Sciatic nerve (tissue), 2 donors: Measurements from ENCODE around the gene ZBTB16. TPM values are rescaled to one million over a fixed set of nuclear protein-coding genes. Genes with fewer than 3 reads are reported as not detected.

Experiments
- ATAC-seq: fragments of 200-7000 bp; cut with Tn5 transposase; one replicate; pipeline ENCODE4 v1.9.1; 2020; ENCODE audit warnings: mild to moderate bottlenecking, moderate library complexity
- DNase-seq: peaks from one replicate; pipeline ENCODE4 v3.0.0-alpha.2; 2020; ENCODE audit warnings: low spot score
- intact Hi-C: fragments of 100-400 bp; cut with DNase I; formaldehyde crosslinking; loops from one replicate; pipeline ENCODE4 v1.14.2; 2022
- total RNA-seq: library from RNA; stranded (reverse); fragmentation: NEBNext Ultra II Directional; extraction: Animal tissue kit (Norgen Biotek cat#: 25700); gene quantifications from one replicate; pipeline ENCODE4 v1.2.1, GENCODE V29; 2021
- donor health status: DM: no; HTN: no; CAD: no.
- donor health status: DM: no; HTN: no; CAD: no.

Gene ZBTB16
- total RNA-seq, 1 donor from 2014 or later = 22.7 TPM

- intact Hi-C loops = no loop called here
- ATAC-seq = peak; percentile 52
- DNase-seq = no peak
Measured at GRCh38 chr11:114133548-114134329, 74.2 kb downstream of the ZBTB16 start.

- ATAC-seq = no peak
- intact Hi-C loops = no loop called here
- no peak for DNase-seq
Measured at GRCh38 chr11:114134870-114135269, 75.4 kb downstream of the ZBTB16 start.

- ATAC-seq (no peak), DNase-seq (no peak)
Measured at GRCh38 chr11:114135737-114136151, 76.2 kb downstream of the ZBTB16 start.

GRCh38 chr11:114136686-114137640, 77.5 kb downstream of the ZBTB16 start:
- no peak for DNase-seq
- intact Hi-C loops = no loop called here
- ATAC-seq = no peak

More at GRCh38 chr11:114135737-114136151, 76.2 kb downstream of the ZBTB16 start:
- intact Hi-C loops = no loop called here

GRCh38 chr11:114137838-114138237, 78.3 kb downstream of the ZBTB16 start:
- intact Hi-C loops = no loop called here
- DNase-seq (no peak), ATAC-seq (no peak)

- intact Hi-C loops = no loop called here
- no peak for DNase-seq
- no peak for ATAC-seq
Measured at GRCh38 chr11:114138411-114138810, 78.9 kb downstream of the ZBTB16 start.

- intact Hi-C loops = no loop called here
- ATAC-seq (no peak), DNase-seq (no peak)
Measured at GRCh38 chr11:114140826-114141225, 81.3 kb downstream of the ZBTB16 start.

- DNase-seq = no peak
- intact Hi-C loops = no loop called here
- no peak for ATAC-seq
Measured at GRCh38 chr11:114141863-114142580, 82.5 kb downstream of the ZBTB16 start.

- intact Hi-C loops = no loop called here
- ATAC-seq = no peak
- no peak for DNase-seq
Measured at GRCh38 chr11:114142707-114143106, 83.2 kb downstream of the ZBTB16 start.

- DNase-seq (no peak), ATAC-seq (no peak)
- intact Hi-C loops = no loop called here
Measured at GRCh38 chr11:114145166-114145775, 85.8 kb downstream of the ZBTB16 start.

GRCh38 chr11:114147375-114148012, 88.0 kb downstream of the ZBTB16 start:
- ATAC-seq (peak; percentile 47), DNase-seq (no peak)
- intact Hi-C loops = no loop called here

GRCh38 chr11:114148013-114148382, 88.5 kb downstream of the ZBTB16 start:
- DNase-seq (no peak), ATAC-seq (no peak)
- intact Hi-C loops = no loop called here

GRCh38 chr11:114149689-114150407, 90.3 kb downstream of the ZBTB16 start:
- DNase-seq = no peak
- intact Hi-C loops = no loop called here
- ATAC-seq = no peak

- DNase-seq (no peak), ATAC-seq (no peak)
- intact Hi-C loops = no loop called here
Measured at GRCh38 chr11:114150671-114151070, 91.2 kb downstream of the ZBTB16 start.

GRCh38 chr11:114151631-114152030, 92.1 kb downstream of the ZBTB16 start:
- ATAC-seq = no peak
- no peak for DNase-seq
- intact Hi-C loops = no loop called here

- ATAC-seq (no peak), DNase-seq (no peak)
- intact Hi-C loops = no loop called here
Measured at GRCh38 chr11:114152162-114152561, 92.7 kb downstream of the ZBTB16 start.

GRCh38 chr11:114152785-114153184, 93.3 kb downstream of the ZBTB16 start:
- ATAC-seq (no peak), DNase-seq (no peak)
- intact Hi-C loops = no loop called here

- ATAC-seq (no peak), DNase-seq (no peak)
- intact Hi-C loops = no loop called here
Measured at GRCh38 chr11:114153224-114153623, 93.7 kb downstream of the ZBTB16 start.
